A549 (cell line): Measurements from ENCODE around the gene RNF126.

Experiments
- CBX2 ChIP-seq: fragments of 200-600 bp; sonication (generic); IDR thresholded peaks from 2 replicates; pipeline ENCODE4 v1.6.1; 2016; ENCODE audit warnings: low read depth, mild to moderate bottlenecking, borderline replicate concordance
- CEBPB ChIP-seq, 2 experiments: fragments of >200 bp in 1 of 2; sonication (Bioruptor Twin) in 1 of 2; formaldehyde crosslinking in 1 of 2; IDR thresholded peaks; 2 replicates each; pipeline ENCODE4 v1.6.1; 2012 to 2016
- EP300 ChIP-seq, 2 experiments: fragments of >200 bp; sonication (Bioruptor Twin); formaldehyde crosslinking; IDR thresholded peaks; 2 replicates in 1 of 2; 3 replicates in 1 of 2; pipeline ENCODE4 v1.6.1; 2016 to 2017
- POLR2A ChIP-seq: IDR thresholded peaks from 2 replicates; pipeline ENCODE4 v1.6.1; 2012; ENCODE audit warnings: mild to moderate bottlenecking, low read length
- RFX5 ChIP-seq: fragments of 450-650 bp; IDR thresholded peaks from 2 replicates; pipeline ENCODE4 v1.7.1; 2014; ENCODE audit warnings: antibody characterized with exemption, mild to moderate bottlenecking, moderate library complexity
- TF ChIP-seq, protein P1 (sequence below): fragments of >200 bp; sonication (Bioruptor Twin); formaldehyde crosslinking; IDR thresholded peaks from 2 replicates; pipeline ENCODE4 v1.6.1; 2016
- TF ChIP-seq, protein P2 (sequence below): fragments of >200 bp; sonication (Bioruptor Twin); formaldehyde crosslinking; IDR thresholded peaks from 3 replicates; pipeline ENCODE4 v1.5.1; 2016

DNA sequence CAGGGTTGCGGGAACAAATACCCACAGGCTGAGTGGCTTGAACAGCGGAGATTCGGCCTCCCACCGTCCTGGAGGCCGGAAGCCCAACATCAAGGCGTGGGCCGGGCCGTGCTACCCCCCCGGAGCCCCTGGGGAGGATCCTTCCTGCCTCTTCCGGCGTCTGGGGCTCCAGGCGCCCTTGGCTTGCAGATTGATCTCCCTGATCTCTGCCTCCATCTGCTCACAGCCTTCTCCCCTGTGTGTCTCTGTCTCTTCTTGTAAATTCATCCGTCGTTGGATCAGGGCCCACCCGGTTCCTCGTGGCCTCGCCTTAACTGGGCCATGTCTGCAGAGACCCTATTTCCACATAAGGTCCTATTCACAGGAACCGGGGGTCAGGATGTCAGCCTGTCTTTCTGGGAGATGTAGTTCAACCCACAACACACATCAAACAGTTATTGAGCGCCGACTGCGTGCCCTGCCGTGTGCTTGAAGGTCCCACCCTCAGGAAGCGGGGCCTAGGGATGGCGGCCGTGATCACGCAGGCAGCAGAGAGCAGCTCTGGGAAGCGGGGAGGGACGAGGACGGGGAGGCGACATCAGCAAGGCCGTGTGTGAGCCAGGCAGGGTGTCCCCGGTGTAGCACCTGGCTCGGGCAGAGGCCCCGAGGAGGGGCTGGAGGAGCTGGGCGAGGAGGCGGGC, 52.1 kb downstream of the RNF126 start:
- TF ChIP-seq RFX5: no peak
- TF ChIP-seq, protein P1, sequence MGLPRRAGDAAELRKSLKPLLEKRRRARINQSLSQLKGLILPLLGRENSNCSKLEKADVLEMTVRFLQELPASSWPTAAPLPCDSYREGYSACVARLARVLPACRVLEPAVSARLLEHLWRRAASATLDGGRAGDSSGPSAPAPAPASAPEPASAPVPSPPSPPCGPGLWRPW: no peak
- no peak for TF ChIP-seq POLR2A
- TF ChIP-seq, protein P2, sequence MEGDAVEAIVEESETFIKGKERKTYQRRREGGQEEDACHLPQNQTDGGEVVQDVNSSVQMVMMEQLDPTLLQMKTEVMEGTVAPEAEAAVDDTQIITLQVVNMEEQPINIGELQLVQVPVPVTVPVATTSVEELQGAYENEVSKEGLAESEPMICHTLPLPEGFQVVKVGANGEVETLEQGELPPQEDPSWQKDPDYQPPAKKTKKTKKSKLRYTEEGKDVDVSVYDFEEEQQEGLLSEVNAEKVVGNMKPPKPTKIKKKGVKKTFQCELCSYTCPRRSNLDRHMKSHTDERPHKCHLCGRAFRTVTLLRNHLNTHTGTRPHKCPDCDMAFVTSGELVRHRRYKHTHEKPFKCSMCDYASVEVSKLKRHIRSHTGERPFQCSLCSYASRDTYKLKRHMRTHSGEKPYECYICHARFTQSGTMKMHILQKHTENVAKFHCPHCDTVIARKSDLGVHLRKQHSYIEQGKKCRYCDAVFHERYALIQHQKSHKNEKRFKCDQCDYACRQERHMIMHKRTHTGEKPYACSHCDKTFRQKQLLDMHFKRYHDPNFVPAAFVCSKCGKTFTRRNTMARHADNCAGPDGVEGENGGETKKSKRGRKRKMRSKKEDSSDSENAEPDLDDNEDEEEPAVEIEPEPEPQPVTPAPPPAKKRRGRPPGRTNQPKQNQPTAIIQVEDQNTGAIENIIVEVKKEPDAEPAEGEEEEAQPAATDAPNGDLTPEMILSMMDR: no peak
- TF ChIP-seq CEBPB (IDR thresholded peaks at IDR 0.05): no peak
- peak in 1 of 2 experiments; percentile 31; a peak in 1 of 5 replicates for TF ChIP-seq EP300 (IDR thresholded peaks at IDR 0.05)
- no peak for TF ChIP-seq CBX2
